Kidney epithelial cell (primary cell): ENCODE measurements around the gene ANKH. TPM values are rescaled to one million over a fixed set of nuclear protein-coding genes. Genes with fewer than 3 reads are reported as not detected.

Source experiments
- DNase-seq: peaks from one replicate; pipeline ENCODE4 v3.0.0-alpha.2; 2010; ENCODE audit warnings: low read depth
- H3K27me3 ChIP-seq: 2 replicates; pipeline ENCODE4 v1.6.0; 2011; ENCODE audit warnings: low read length; ENCODE audit not compliant: control insufficient read depth, insufficient read depth
- H3K36me3 ChIP-seq: 2 replicates; pipeline ENCODE4 v1.5.1; 2011; ENCODE audit warnings: low read length; ENCODE audit not compliant: control insufficient read depth, insufficient read depth
- H3K4me3 ChIP-seq: 2 replicates; pipeline ENCODE4 v1.5.1; 2011; ENCODE audit warnings: low read depth, mild to moderate bottlenecking, control low read depth, low read length
- total RNA-seq: library from RNA; depleted of rRNA; stranded (reverse); fragments of >200 nt; gene quantifications from 2 replicates; pipeline ENCODE4 v1.2.3, GENCODE V29; 2015
- TF ChIP-seq, protein P1 (sequence below): IDR thresholded peaks from 2 replicates; pipeline ENCODE4 v1.5.1; 2011; ENCODE audit warnings: mild to moderate bottlenecking, moderate library complexity, low read length, control low read depth, inconsistent platforms; ENCODE audit not compliant: insufficient read depth, poor library complexity, severe bottlenecking

The ANKH gene
- total RNA-seq, 1 donor from 2014 or later, result 15.8 TPM

- no peak for DNase-seq
- TF ChIP-seq, protein P1, sequence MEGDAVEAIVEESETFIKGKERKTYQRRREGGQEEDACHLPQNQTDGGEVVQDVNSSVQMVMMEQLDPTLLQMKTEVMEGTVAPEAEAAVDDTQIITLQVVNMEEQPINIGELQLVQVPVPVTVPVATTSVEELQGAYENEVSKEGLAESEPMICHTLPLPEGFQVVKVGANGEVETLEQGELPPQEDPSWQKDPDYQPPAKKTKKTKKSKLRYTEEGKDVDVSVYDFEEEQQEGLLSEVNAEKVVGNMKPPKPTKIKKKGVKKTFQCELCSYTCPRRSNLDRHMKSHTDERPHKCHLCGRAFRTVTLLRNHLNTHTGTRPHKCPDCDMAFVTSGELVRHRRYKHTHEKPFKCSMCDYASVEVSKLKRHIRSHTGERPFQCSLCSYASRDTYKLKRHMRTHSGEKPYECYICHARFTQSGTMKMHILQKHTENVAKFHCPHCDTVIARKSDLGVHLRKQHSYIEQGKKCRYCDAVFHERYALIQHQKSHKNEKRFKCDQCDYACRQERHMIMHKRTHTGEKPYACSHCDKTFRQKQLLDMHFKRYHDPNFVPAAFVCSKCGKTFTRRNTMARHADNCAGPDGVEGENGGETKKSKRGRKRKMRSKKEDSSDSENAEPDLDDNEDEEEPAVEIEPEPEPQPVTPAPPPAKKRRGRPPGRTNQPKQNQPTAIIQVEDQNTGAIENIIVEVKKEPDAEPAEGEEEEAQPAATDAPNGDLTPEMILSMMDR, result no peak
- Histone ChIP-seq H3K27me3 (no peaks in the 10 kb centered on the region), H3K4me3 (no peak overlapping the region), H3K36me3 (no peaks in the 10 kb centered on the region)
Measured at GRCh38 chr5:14741801-14742440, 129.7 kb downstream of the ANKH start.

GRCh38 chr5:14741131-14741530, 130.4 kb downstream of the ANKH start:
- DNase-seq, result no peak
- H3K27me3 ChIP-seq, result no peaks in the 10 kb centered on the region
- no peak overlapping the region for H3K4me3 ChIP-seq
- TF ChIP-seq, protein P1, result no peak
- no peaks in the 10 kb centered on the region for H3K36me3 ChIP-seq

DNA sequence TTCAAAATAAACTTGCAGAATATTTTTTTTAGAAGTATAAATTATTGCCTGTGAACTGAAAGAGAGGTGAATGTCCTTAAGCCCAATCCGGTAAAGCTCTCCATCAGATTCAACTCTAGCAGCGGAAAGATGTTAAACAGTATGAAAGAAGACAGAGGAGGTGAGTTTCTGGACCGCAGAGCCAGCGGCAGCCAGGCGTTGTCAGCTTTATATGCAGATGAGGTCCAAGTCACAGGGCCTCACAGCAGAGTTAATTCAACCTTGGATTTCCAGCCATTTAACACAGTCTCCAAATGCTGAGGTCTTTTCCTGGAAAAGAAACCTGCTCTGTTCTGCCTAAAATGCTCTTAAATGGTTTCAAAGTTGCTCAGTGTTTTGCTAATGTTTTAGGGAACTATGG, 131.6 kb downstream of the ANKH start:
- TF ChIP-seq, protein P1, result no peak
- H3K4me3 ChIP-seq, result no peak overlapping the region
- no peaks in the 10 kb centered on the region for H3K36me3 ChIP-seq
- no peaks in the 10 kb centered on the region for H3K27me3 ChIP-seq
- DNase-seq, result no peak

- Histone ChIP-seq H3K36me3 (no peaks in the 10 kb centered on the region), H3K27me3 (no peaks in the 10 kb centered on the region), H3K4me3 (no peak overlapping the region)
- no peak for DNase-seq
- TF ChIP-seq, protein P1, result no peak
Measured at GRCh38 chr5:14739538-14739937, 132.0 kb downstream of the ANKH start.

GRCh38 chr5:14738050-14738449, 133.5 kb downstream of the ANKH start:
- no peak for DNase-seq
- TF ChIP-seq, protein P1, result no peak
- H3K36me3 ChIP-seq, result no peaks in the 10 kb centered on the region
- H3K27me3 ChIP-seq, result no peaks in the 10 kb centered on the region
- no peak overlapping the region for H3K4me3 ChIP-seq

DNA sequence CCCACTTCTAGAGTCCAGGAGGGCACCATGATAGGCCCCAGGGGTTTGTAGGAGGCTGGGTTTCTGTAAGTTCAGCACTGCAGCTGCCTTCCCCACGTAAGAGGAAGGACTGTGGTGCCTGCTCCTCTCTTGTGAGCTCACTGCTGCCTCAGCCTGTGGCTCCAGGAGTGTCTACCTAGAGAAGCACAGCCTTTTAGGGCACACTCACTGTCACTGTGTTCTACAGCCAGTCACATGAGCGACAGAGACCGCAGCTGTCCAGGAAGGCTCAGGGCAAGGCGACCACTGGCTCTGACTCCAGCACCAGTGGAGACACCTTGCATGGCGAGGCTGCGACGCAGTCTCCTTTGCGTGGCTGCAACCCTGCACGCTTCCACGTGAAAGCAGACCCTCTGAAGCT, 134.3 kb downstream of the ANKH start:
- TF ChIP-seq, protein P1, result no peak
- no peak for DNase-seq
- H3K4me3 ChIP-seq, result no peak overlapping the region
- H3K27me3 ChIP-seq, result no peaks in the 10 kb centered on the region
- no peaks in the 10 kb centered on the region for H3K36me3 ChIP-seq
